ENCODE results near the gene PFDN1. TPM values are rescaled to one million over a fixed set of nuclear protein-coding genes. Genes with fewer than 3 reads are reported as not detected.
A peak's percentile ranks its signal among the peaks of the same experiment; 100 is the strongest.

The PFDN1 gene
- total RNA-seq, 4 donors from 2014 or later = 72.9 to 230 (median 98.4) TPM

DNA sequence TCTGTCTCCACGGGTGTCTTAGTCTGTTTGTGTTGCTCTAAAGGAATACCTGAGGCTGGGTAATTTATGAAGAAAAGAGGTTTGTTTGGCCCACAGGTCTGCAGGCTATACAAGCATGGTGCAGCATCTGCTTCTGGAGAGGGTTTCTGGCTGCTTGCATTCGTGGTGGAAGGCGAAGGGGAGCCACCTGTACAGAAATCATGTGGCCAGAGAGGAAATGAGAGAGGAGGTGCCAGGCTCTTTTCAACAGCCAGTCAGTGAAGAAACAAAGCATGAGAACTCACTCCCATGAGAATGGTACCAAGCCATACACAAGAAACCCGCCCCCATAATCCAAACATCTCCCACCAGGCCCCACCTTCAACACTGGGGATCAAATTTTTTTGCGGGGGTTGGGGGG lies 53.4 kb downstream of the PFDN1 start:
- H3K36me3 ChIP-seq = peaks cover 0 to 6% (median 0%) of the 10 kb centered on the region in 4 donors
- no peak overlapping the region for H3K27ac ChIP-seq
- 81% methylated on average over 5 of the region's 5 CpGs; no CpG with 5 or more reads in 1 of the 2 donors for WGBS, 2 donors (ENCODE audit: low coverage in 1 of 2)
- no peaks in the 10 kb centered on the region for H3K27me3 ChIP-seq
- peaks cover 21 to 47% (median 35%) of the 10 kb centered on the region in 4 donors for H3K4me1 ChIP-seq
- H3K4me3 ChIP-seq = no peak overlapping the region
- H3K9me3 ChIP-seq = no peaks in the 10 kb centered on the region
- TF ChIP-seq EP300 (IDR thresholded peaks at IDR 0.05; ENCODE audit: low read depth) (no peak), POLR2A (IDR thresholded peaks at IDR 0.05) (no peak), POLR2AphosphoS5 (IDR thresholded peaks at IDR 0.05) (no peak)
- TF ChIP-seq, protein P1, sequence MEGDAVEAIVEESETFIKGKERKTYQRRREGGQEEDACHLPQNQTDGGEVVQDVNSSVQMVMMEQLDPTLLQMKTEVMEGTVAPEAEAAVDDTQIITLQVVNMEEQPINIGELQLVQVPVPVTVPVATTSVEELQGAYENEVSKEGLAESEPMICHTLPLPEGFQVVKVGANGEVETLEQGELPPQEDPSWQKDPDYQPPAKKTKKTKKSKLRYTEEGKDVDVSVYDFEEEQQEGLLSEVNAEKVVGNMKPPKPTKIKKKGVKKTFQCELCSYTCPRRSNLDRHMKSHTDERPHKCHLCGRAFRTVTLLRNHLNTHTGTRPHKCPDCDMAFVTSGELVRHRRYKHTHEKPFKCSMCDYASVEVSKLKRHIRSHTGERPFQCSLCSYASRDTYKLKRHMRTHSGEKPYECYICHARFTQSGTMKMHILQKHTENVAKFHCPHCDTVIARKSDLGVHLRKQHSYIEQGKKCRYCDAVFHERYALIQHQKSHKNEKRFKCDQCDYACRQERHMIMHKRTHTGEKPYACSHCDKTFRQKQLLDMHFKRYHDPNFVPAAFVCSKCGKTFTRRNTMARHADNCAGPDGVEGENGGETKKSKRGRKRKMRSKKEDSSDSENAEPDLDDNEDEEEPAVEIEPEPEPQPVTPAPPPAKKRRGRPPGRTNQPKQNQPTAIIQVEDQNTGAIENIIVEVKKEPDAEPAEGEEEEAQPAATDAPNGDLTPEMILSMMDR (IDR thresholded peaks at IDR 0.05) = no peak
- in situ Hi-C loops (cut with MboI; ENCODE audit: low pct_ligation_motif_present in 1 of 4, low pct_unique_long_range_greater_than_20kb in 1 of 4, low sequenced_read_pairs in 3 of 4) (loop anchor here in 2 of 4 donors (5.0 to 25.0 kb wide), 2 partner anchors 103 to 463 kb away; partner anchors contain the start of gene ZMAT2 (in 1 of the 2)), intact Hi-C loops (cut with DNase I; ENCODE audit: low total_unique reads) (no loop called here)
- DNase-seq = no peak

DNA sequence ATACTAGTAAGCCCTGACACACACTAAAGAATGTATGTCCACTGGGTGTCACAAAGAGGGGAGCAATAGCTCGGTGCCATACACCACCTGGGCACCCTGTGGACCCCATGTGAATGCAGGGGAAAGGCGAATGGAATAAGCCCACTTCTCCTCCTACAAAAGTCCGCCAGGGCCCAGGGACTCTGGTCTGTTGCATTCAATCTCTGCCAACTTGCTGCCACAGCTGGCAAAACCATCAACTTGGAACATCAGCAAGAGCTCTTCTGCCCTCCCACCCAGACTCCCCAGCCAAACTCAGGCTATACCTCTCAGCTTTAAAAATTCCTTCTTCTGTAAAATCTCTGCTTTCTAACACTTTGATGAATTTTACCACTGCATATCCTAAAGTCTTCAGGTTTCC lies 54.5 kb downstream of the PFDN1 start:
- in situ Hi-C loops (cut with MboI; ENCODE audit: low pct_ligation_motif_present in 1 of 4, low pct_unique_long_range_greater_than_20kb in 1 of 4, low sequenced_read_pairs in 3 of 4) = loop anchor here in 2 of 4 donors (5.0 to 25.0 kb wide), 2 partner anchors 104 to 464 kb away; partner anchors contain the start of gene ZMAT2 (in 1 of the 2)
- Histone ChIP-seq H3K27ac (no peak overlapping the region), H3K27me3 (no peaks in the 10 kb centered on the region), H3K9me3 (no peaks in the 10 kb centered on the region), H3K4me3 (no peak overlapping the region), H3K4me1 (peaks cover 21 to 40% (median 26%) of the 10 kb centered on the region in 4 donors), H3K36me3 (peaks cover 0 to 6% (median 0%) of the 10 kb centered on the region in 4 donors)
- intact Hi-C loops (cut with DNase I; ENCODE audit: low total_unique reads) = no loop called here
- WGBS, 2 donors (ENCODE audit: low coverage in 1 of 2) = 98% methylated on average over 3 of the region's 3 CpGs; no CpG with 5 or more reads in 1 of the 2 donors
- TF ChIP-seq POLR2AphosphoS5 (IDR thresholded peaks at IDR 0.05) (no peak), POLR2A (IDR thresholded peaks at IDR 0.05) (no peak), EP300 (IDR thresholded peaks at IDR 0.05; ENCODE audit: low read depth) (no peak)
- TF ChIP-seq, protein P1 (IDR thresholded peaks at IDR 0.05) = no peak
- DNase-seq = no peak

- intact Hi-C loops (cut with DNase I; ENCODE audit: low total_unique reads) (no loop called here), in situ Hi-C loops (cut with MboI; ENCODE audit: low pct_ligation_motif_present in 1 of 4, low pct_unique_long_range_greater_than_20kb in 1 of 4, low sequenced_read_pairs in 3 of 4) (loop anchor here in 2 of 4 donors (5.0 to 25.0 kb wide), 2 partner anchors 106 to 466 kb away; partner anchors contain the start of gene ZMAT2 (in 1 of the 2))
- Histone ChIP-seq H3K4me3 (no peak overlapping the region), H3K9me3 (no peaks in the 10 kb centered on the region), H3K36me3 (peaks cover 0 to 6% (median 0%) of the 10 kb centered on the region in 4 donors), H3K27ac (peak overlapping the region; percentile 54 to 83 (median 68)), H3K27me3 (no peaks in the 10 kb centered on the region), H3K4me1 (peaks cover 31 to 47% (median 38%) of the 10 kb centered on the region in 4 donors)
- 69% methylated on average over 8 of the region's 8 CpGs; no CpG with 5 or more reads in 1 of the 2 donors for WGBS, 2 donors (ENCODE audit: low coverage in 1 of 2)
- TF ChIP-seq, protein P1 (IDR thresholded peaks at IDR 0.05) = peak in 1 of 5 experiments; percentile 8
- TF ChIP-seq POLR2AphosphoS5 (IDR thresholded peaks at IDR 0.05) (peak in 1 of 3 donors; percentile 37), POLR2A (IDR thresholded peaks at IDR 0.05) (no peak)
- DNase-seq = no peak
These were observed 56.4 kb downstream of the PFDN1 start for GRCh38 chr5:140246378-140247122.

DNA sequence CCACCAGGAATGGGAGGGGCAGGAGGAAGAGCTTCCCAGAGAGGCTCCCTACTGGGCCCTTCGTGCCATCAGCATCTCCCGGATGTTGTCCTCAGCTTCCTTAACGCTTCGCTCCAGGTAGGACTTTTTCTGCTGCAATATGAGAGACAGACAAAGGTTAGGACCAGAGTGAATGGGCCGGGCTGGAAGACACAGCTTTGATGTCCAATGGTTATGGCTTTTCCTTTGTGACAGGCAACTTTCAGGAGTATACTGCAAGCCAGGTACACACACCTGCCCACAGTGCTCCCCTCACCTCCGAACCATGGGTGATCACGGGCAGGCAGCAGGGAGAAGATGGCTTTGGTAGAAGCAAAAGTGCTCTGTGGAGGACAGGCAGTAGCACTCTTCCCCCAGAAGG lies 57.0 kb downstream of the PFDN1 start:
- in situ Hi-C loops (cut with MboI; ENCODE audit: low pct_ligation_motif_present in 1 of 4, low pct_unique_long_range_greater_than_20kb in 1 of 4, low sequenced_read_pairs in 3 of 4) = loop anchor here in 2 of 4 donors (5.0 to 25.0 kb wide), 2 partner anchors 106 to 466 kb away; partner anchors contain the start of gene ZMAT2 (in 1 of the 2)
- 75 to 100% methylated on average over 2 to 7 of the region's 7 CpGs for WGBS, 2 donors (ENCODE audit: low coverage in 1 of 2)
- peaks cover 0 to 6% (median 0%) of the 10 kb centered on the region in 4 donors for H3K36me3 ChIP-seq
- intact Hi-C loops (cut with DNase I; ENCODE audit: low total_unique reads) = loop anchor here (2.0 kb wide), 1 partner anchor 111 kb away; no protein-coding TSS in a partner anchor
- DNase-seq = no peak
- H3K9me3 ChIP-seq = no peaks in the 10 kb centered on the region
- H3K27ac ChIP-seq = peak overlapping the region; percentile 54 to 83 (median 68)
- TF ChIP-seq POLR2AphosphoS5 (IDR thresholded peaks at IDR 0.05) = no peak
- no peak for TF ChIP-seq POLR2A (IDR thresholded peaks at IDR 0.05)
- TF ChIP-seq EP300 (IDR thresholded peaks at IDR 0.05; ENCODE audit: low read depth) = no peak
- TF ChIP-seq, protein P1 (IDR thresholded peaks at IDR 0.05) = no peak
- peaks cover 37 to 53% (median 43%) of the 10 kb centered on the region in 4 donors for H3K4me1 ChIP-seq
- no peaks in the 10 kb centered on the region for H3K27me3 ChIP-seq
- H3K4me3 ChIP-seq = no peak overlapping the region

Data from transverse colon (tissue), 4 donors.